ENCODE results near the gene SNX5. TPM values are rescaled to one million over a fixed set of nuclear protein-coding genes. Genes with fewer than 3 reads are reported as not detected.

SNX5 gene
- total RNA-seq, 4 donors from 2014 or later: 131 to 257 (median 132) TPM

- Histone ChIP-seq H3K4me3 (no peak overlapping the region), H3K36me3 (peaks cover 0 to 28% (median 0%) of the 10 kb centered on the region in 3 donors), H3K27ac (no peak overlapping the region), H3K27me3 (no peaks in the 10 kb centered on the region), H3K9me3 (no peaks in the 10 kb centered on the region), H3K4me1 (peaks cover 0 to 5% (median 0%) of the 10 kb centered on the region in 4 donors)
- no peak for TF ChIP-seq CTCF (IDR thresholded peaks at IDR 0.05)
- no peak for TF ChIP-seq POLR2A (IDR thresholded peaks at IDR 0.05)
- DNase-seq: no peak
Observed at GRCh38 chr20:17990278-17990972, 21.8 kb upstream of the SNX5 start.

GRCh38 chr20:17987988-17988387 lies 19.4 kb upstream of the SNX5 start:
- Histone ChIP-seq H3K9me3 (no peaks in the 10 kb centered on the region), H3K36me3 (peaks cover 0 to 28% (median 0%) of the 10 kb centered on the region in 3 donors), H3K4me1 (peaks cover 0 to 17% (median 0%) of the 10 kb centered on the region in 4 donors), H3K27ac (no peak overlapping the region), H3K27me3 (no peaks in the 10 kb centered on the region), H3K4me3 (no peak overlapping the region)
- DNase-seq: no peak
- TF ChIP-seq POLR2A (IDR thresholded peaks at IDR 0.05): no peak
- TF ChIP-seq CTCF (IDR thresholded peaks at IDR 0.05): no peak

- Histone ChIP-seq H3K9me3 (no peaks in the 10 kb centered on the region), H3K36me3 (peaks cover 0 to 21% (median 0%) of the 10 kb centered on the region in 3 donors), H3K4me3 (no peak overlapping the region), H3K27ac (peak overlapping the region in 2 of 4 donors; percentile 70 to 72), H3K27me3 (no peaks in the 10 kb centered on the region), H3K4me1 (peaks cover 0 to 17% (median 0%) of the 10 kb centered on the region in 4 donors)
- TF ChIP-seq POLR2A (IDR thresholded peaks at IDR 0.05) (peak in 1 of 2 donors; percentile 24), CTCF (IDR thresholded peaks at IDR 0.05) (no peak)
- DNase-seq: peak in 1 of 3 donors; percentile 61
Observed at GRCh38 chr20:17985388-17986018, 16.9 kb upstream of the SNX5 start.

GRCh38 chr20:17976305-17976704 lies 7.7 kb upstream of the SNX5 start:
- no peak for DNase-seq
- TF ChIP-seq CTCF (IDR thresholded peaks at IDR 0.05) (no peak), POLR2A (IDR thresholded peaks at IDR 0.05) (no peak)
- H3K4me1 ChIP-seq: peaks cover 0 to 24% (median 9%) of the 10 kb centered on the region in 4 donors
- peaks cover 0 to 27% (median 0%) of the 10 kb centered on the region in 3 donors for H3K36me3 ChIP-seq
- no peaks in the 10 kb centered on the region for H3K27me3 ChIP-seq
- H3K27ac ChIP-seq: no peak overlapping the region
- H3K9me3 ChIP-seq: no peaks in the 10 kb centered on the region
- no peak overlapping the region for H3K4me3 ChIP-seq

GRCh38 chr20:17972121-17972520 lies 3.5 kb upstream of the SNX5 start:
- H3K9me3 ChIP-seq: no peaks in the 10 kb centered on the region
- no peak for DNase-seq
- H3K4me1 ChIP-seq: peaks cover 0 to 36% (median 14%) of the 10 kb centered on the region in 4 donors
- H3K36me3 ChIP-seq: peaks cover 0 to 10% (median 0%) of the 10 kb centered on the region in 3 donors
- H3K4me3 ChIP-seq: peak overlapping the region in 2 of 4 donors; percentile 78 to 84
- H3K27ac ChIP-seq: peak overlapping the region in 3 of 4 donors; percentile 94 to 95 (median 95)
- no peak for TF ChIP-seq POLR2A (IDR thresholded peaks at IDR 0.05)
- no peak for TF ChIP-seq CTCF (IDR thresholded peaks at IDR 0.05)
- H3K27me3 ChIP-seq: no peaks in the 10 kb centered on the region

All from Peyer's patch (tissue), 4 donors.